GM13976 (cell line): ENCODE data around the gene CNST.
A peak's percentile ranks its signal among the peaks of the same experiment; 100 is the strongest.
"Not testable (repeated sequence)": the region's sequence is repeated elsewhere in the genome, so short reads cannot be mapped to it uniquely, and the experiment has no call there.

Source experiments
- DNase-seq: peaks from one replicate; pipeline ENCODE4 v3.0.0; 2012; ENCODE audit warnings: low spot score
- CTCF ChIP-seq: IDR thresholded peaks from 2 replicates; pipeline ENCODE4 v1.5.1; 2012; ENCODE audit warnings: borderline replicate concordance, mild to moderate bottlenecking; ENCODE audit not compliant: insufficient read depth; ENCODE audit errors: extremely low read depth, missing control alignments, control extremely low read depth
- in situ Hi-C: fragments of 300-500 bp; cut with MboI; formaldehyde crosslinking; loops from one replicate; pipeline ENCODE4 v1.12.0; 2022; ENCODE audit warnings: low sequenced_read_pairs, mixed read lengths, inconsistent platforms; ENCODE audit not compliant: unreplicated experiment

CNST gene

GRCh38 chr1:246566813-246567645 is 773 bp downstream of the CNST start:
- peak; percentile 43 for DNase-seq
- in situ Hi-C loops, result no loop called here
- no peak for TF ChIP-seq CTCF

GRCh38 chr1:246567646-246568235 is 1.5 kb downstream of the CNST start:
- in situ Hi-C loops, result no loop called here
- no peak for DNase-seq
- TF ChIP-seq CTCF, result no peak

GRCh38 chr1:246569248-246570238 is 3.3 kb downstream of the CNST start:
- no peak for DNase-seq
- no peak for TF ChIP-seq CTCF
- in situ Hi-C loops, result no loop called here

GRCh38 chr1:246571309-246571708 is 5.1 kb downstream of the CNST start:
- in situ Hi-C loops, DNase-seq: not testable (repeated sequence)

GRCh38 chr1:246571953-246572352 is 5.7 kb downstream of the CNST start:
- in situ Hi-C loops, result no loop called here

GRCh38 chr1:246572785-246573184 is 6.5 kb downstream of the CNST start:
- in situ Hi-C loops, result no loop called here
- no peak for TF ChIP-seq CTCF
- DNase-seq, result no peak

More at GRCh38 chr1:246571953-246572352, 5.7 kb downstream of the CNST start:
- no peak for TF ChIP-seq CTCF
- no peak for DNase-seq
